HG03432 (cell line): ENCODE data around the gene KDM1B.
A peak's percentile ranks its signal among the peaks of the same experiment; 100 is the strongest.
"Not testable (repeated sequence)": the region's sequence is repeated elsewhere in the genome, so short reads cannot be mapped to it uniquely, and the experiment has no call there.

ENCODE experiments used
- ATAC-seq: cut with Tn5 transposase; IDR thresholded peaks from one replicate; pipeline ENCODE4 v1.9.1; 2021; ENCODE audit warnings: mild to moderate bottlenecking, moderate library complexity; ENCODE audit not compliant: unreplicated experiment

Gene KDM1B

GRCh38 chr6:18186033-18186432, 30.8 kb downstream of the KDM1B start:
- no peak for ATAC-seq

- no peak for ATAC-seq
These were observed 31.5 kb downstream of the KDM1B start for GRCh38 chr6:18186540-18187250.

GRCh38 chr6:18187701-18188100, 32.5 kb downstream of the KDM1B start:
- no peak for ATAC-seq

- no peak for ATAC-seq
These were observed 34.0 kb downstream of the KDM1B start for GRCh38 chr6:18189196-18189595.

GRCh38 chr6:18192026-18192425, 36.8 kb downstream of the KDM1B start:
- no peak for ATAC-seq

GRCh38 chr6:18203786-18204185, 48.6 kb downstream of the KDM1B start:
- ATAC-seq, result no peak

- ATAC-seq, result no peak
These were observed 49.5 kb downstream of the KDM1B start for GRCh38 chr6:18204691-18205090.

- ATAC-seq, result no peak
These were observed 51.4 kb downstream of the KDM1B start for GRCh38 chr6:18206591-18206990.

- no peak for ATAC-seq
These were observed 52.2 kb downstream of the KDM1B start for GRCh38 chr6:18207438-18207837.

GRCh38 chr6:18207949-18208348, 52.7 kb downstream of the KDM1B start:
- no peak for ATAC-seq

- not testable (repeated sequence) for ATAC-seq
These were observed 53.6 kb downstream of the KDM1B start for GRCh38 chr6:18208778-18209177.

- ATAC-seq, result no peak
These were observed 54.4 kb downstream of the KDM1B start for GRCh38 chr6:18209539-18210197.

GRCh38 chr6:18210707-18211106, 55.5 kb downstream of the KDM1B start:
- ATAC-seq, result no peak

GRCh38 chr6:18211338-18211737, 56.1 kb downstream of the KDM1B start:
- ATAC-seq, result peak; percentile 94

- no peak for ATAC-seq
These were observed 57.0 kb downstream of the KDM1B start for GRCh38 chr6:18212231-18212630.

- ATAC-seq, result no peak
These were observed 58.2 kb downstream of the KDM1B start for GRCh38 chr6:18213439-18213838.

GRCh38 chr6:18214003-18214402, 58.8 kb downstream of the KDM1B start:
- peak; percentile 40 for ATAC-seq

- no peak for ATAC-seq
These were observed 60.2 kb downstream of the KDM1B start for GRCh38 chr6:18215436-18215835.

- no peak for ATAC-seq
These were observed 61.2 kb downstream of the KDM1B start for GRCh38 chr6:18216411-18216810.

- no peak for ATAC-seq
These were observed 63.0 kb downstream of the KDM1B start for GRCh38 chr6:18218233-18218632.

- ATAC-seq, result no peak
These were observed 64.4 kb downstream of the KDM1B start for GRCh38 chr6:18219591-18219990.

GRCh38 chr6:18221288-18221615, 66.0 kb downstream of the KDM1B start:
- ATAC-seq, result no peak
